Choroid plexus epithelial cell (primary cell): ENCODE measurements around the gene TMEM170A.

Source experiments
- DNase-seq: peaks from one replicate; pipeline ENCODE4 v3.0.0-alpha.2; 2010; ENCODE audit warnings: low read depth
- H3K4me3 ChIP-seq: 2 replicates; pipeline ENCODE4 v1.5.1; 2011; ENCODE audit warnings: low read depth, mild to moderate bottlenecking, control low read depth, low read length, moderate library complexity
- TF ChIP-seq, protein P1 (sequence below): conservative IDR thresholded peaks from 2 replicates; pipeline ENCODE4 v1.5.1; 2011; ENCODE audit warnings: low read depth, mild to moderate bottlenecking, control low read depth, inconsistent platforms, low read length, moderate library complexity

The TMEM170A gene

GRCh38 chr16:75406943-75407342 is 57.5 kb downstream of the TMEM170A start:
- no peak overlapping the region for H3K4me3 ChIP-seq
- DNase-seq = no peak
- TF ChIP-seq, protein P1, sequence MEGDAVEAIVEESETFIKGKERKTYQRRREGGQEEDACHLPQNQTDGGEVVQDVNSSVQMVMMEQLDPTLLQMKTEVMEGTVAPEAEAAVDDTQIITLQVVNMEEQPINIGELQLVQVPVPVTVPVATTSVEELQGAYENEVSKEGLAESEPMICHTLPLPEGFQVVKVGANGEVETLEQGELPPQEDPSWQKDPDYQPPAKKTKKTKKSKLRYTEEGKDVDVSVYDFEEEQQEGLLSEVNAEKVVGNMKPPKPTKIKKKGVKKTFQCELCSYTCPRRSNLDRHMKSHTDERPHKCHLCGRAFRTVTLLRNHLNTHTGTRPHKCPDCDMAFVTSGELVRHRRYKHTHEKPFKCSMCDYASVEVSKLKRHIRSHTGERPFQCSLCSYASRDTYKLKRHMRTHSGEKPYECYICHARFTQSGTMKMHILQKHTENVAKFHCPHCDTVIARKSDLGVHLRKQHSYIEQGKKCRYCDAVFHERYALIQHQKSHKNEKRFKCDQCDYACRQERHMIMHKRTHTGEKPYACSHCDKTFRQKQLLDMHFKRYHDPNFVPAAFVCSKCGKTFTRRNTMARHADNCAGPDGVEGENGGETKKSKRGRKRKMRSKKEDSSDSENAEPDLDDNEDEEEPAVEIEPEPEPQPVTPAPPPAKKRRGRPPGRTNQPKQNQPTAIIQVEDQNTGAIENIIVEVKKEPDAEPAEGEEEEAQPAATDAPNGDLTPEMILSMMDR = no peak

DNA sequence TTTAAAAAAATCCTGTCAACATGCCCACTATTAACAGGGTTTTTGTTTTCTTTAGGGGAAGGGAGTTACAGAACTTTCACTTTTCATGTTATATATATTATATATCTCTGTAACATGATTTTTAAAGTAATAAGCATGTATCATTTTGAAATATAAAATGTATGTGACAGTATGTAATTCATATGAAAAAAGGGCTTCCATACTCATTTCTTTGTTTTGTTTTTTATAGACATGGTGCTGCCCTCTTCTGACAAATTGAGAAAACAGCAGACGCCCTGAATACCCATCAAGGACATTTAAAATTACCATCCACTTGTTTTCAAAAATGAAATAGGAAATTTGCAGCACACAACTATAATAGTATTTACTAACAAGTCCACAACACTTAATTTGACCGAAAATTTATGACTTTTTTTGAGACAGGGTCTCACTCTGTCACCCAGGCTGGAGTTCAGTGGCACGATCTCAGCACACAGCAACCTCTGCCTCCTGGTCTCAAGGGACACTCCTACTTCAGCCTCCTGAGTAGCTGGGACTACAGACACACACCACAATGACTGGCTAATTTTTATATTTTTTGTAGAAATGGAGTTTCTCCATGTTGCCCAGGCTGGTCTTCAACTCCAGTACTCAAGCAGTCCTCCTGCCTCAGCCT is 61.5 kb downstream of the TMEM170A start:
- TF ChIP-seq, protein P1 = peak; percentile 65
- H3K4me3 ChIP-seq = no peak overlapping the region
- DNase-seq = peak; percentile 81

DNA sequence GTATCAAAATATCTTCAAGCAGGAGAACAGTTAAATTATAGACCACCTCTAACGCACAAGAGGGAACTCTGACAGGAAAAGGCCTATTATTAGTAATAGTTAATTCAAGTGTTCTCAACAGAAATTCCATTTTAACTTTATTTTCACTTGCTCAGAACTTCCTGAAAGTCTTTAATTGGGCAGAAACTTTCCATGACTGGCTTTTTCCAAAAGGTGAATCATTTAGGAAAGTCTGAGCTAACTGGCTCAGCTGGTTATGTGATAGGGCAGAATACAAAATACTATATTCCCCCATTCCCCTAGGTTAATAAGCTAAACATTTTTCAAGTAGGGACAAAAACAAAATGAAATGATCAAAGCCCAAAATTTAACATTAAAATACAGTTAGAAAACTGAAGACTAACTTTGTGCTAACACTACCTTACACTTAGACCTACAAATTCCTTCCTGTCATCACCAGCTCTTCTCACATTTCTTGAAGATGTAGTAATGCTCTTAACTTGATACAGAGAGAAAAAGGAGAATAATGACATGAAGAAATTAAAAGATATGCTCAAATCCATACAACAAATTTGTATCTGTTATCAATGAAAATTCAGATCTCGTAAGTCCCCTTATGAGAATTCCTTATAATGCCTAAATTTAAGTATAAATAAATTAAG is 62.2 kb downstream of the TMEM170A start:
- H3K4me3 ChIP-seq = no peak overlapping the region
- TF ChIP-seq, protein P1 = no peak
- DNase-seq = peak; percentile 77

GRCh38 chr16:75401691-75402090 is 62.8 kb downstream of the TMEM170A start:
- no peak overlapping the region for H3K4me3 ChIP-seq
- DNase-seq = no peak
- TF ChIP-seq, protein P1 = no peak

DNA sequence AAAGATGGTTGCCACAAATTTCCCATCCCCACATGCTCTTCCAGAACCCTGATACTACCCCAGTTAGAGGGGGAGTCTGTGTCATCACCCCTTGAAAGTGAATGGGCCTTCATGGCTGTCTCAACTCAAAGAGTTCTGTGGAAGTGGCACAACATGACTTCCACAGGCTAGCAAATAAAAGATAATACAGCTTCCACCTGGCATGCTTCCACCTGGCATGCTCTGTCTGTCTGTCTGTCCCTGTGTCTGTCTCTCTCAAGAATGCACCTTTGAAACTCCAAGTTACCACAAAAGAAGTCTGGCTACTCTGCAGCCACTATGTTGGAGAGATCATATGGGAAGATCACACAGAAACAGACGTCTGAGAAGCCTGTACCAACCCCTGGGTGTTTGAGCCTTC is 66.2 kb downstream of the TMEM170A start:
- DNase-seq = no peak
- TF ChIP-seq, protein P1 = no peak
- H3K4me3 ChIP-seq = no peak overlapping the region

DNA sequence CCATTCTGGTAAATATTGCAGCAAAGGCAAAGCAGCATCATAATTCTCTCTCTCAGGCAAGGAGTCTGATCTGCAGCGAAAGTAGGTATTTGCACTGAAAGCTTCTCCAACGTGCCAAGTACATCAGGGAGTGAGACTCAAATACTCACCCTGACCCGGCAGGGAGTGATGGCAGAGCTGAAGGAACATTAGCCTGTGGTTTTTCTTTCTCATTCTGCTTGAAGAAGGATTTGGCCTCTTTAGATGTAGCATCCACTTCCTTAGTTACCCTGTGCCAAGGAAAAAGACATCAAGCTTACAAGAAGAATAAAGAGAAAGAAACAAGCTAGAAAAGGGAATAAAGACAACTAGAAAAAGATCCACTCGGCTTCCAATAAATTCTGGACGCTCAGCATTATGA is 69.5 kb downstream of the TMEM170A start:
- H3K4me3 ChIP-seq = no peak overlapping the region
- TF ChIP-seq, protein P1 = no peak
- no peak for DNase-seq
